Cardiac fibroblast (primary cell): ENCODE measurements around the gene SLC17A9.

Experiments used
- DNase-seq, 2 donors: peaks; one replicate each; pipeline versions ENCODE4 v3.0.0 to v3.0.0-alpha.2; 2010; ENCODE audit warnings: low read depth in 2 of 2
- H3K4me3 ChIP-seq, 2 donors: replicated peaks in 1 of 2; 1 replicate in 1 of 2; 2 replicates in 1 of 2; pipeline ENCODE4 v1.5.1; 2011; ENCODE audit warnings: low read depth in 2 of 2, low read length in 2 of 2, mild to moderate bottlenecking in 2 of 2, moderate library complexity in 1 of 2
- CTCF ChIP-seq: IDR thresholded peaks from one replicate; pipeline ENCODE4 v1.5.1; 2011; ENCODE audit warnings: low read depth, mild to moderate bottlenecking, low read length, inconsistent platforms

Gene SLC17A9

GRCh38 chr20:63014710-63015109 lies 62.2 kb downstream of the SLC17A9 start:
- no peak overlapping the region for H3K4me3 ChIP-seq
- TF ChIP-seq CTCF: no peak
- DNase-seq: peak in 1 of 2 donors; percentile 25

GRCh38 chr20:63015147-63015661 lies 62.7 kb downstream of the SLC17A9 start:
- TF ChIP-seq CTCF: no peak
- no peak for DNase-seq
- H3K4me3 ChIP-seq: no peak overlapping the region

GRCh38 chr20:63015662-63016361 lies 63.3 kb downstream of the SLC17A9 start:
- no peak overlapping the region for H3K4me3 ChIP-seq
- DNase-seq: no peak
- TF ChIP-seq CTCF: no peak

GRCh38 chr20:63016514-63017075 lies 64.1 kb downstream of the SLC17A9 start:
- TF ChIP-seq CTCF: no peak
- H3K4me3 ChIP-seq: no peak overlapping the region
- no peak for DNase-seq

- DNase-seq: no peak
- H3K4me3 ChIP-seq: no peak overlapping the region
- no peak for TF ChIP-seq CTCF
These were observed 64.7 kb downstream of the SLC17A9 start for GRCh38 chr20:63017076-63017825.

GRCh38 chr20:63017826-63018411 lies 65.4 kb downstream of the SLC17A9 start:
- no peak for TF ChIP-seq CTCF
- no peak overlapping the region for H3K4me3 ChIP-seq

More at GRCh38 chr20:63017826-63018411, 65.4 kb downstream of the SLC17A9 start:
- DNase-seq: no peak
